ENCODE results near the gene PTPRN2. TPM values are rescaled to one million over a fixed set of nuclear protein-coding genes. Genes with fewer than 3 reads are reported as not detected.

The PTPRN2 gene
- total RNA-seq, 1 experiment from 2014 or later, result 1.1 TPM

GRCh38 chr7:158247758-158248487, 339.7 kb downstream of the PTPRN2 start:
- TF ChIP-seq TCF7L2 (IDR thresholded peaks at IDR 0.05; ENCODE audit: low read depth, low read length) (no peak), SIN3A (IDR thresholded peaks at IDR 0.05; ENCODE audit: borderline replicate concordance, insufficient read depth, low read depth, low read length) (no peak), POLR2AphosphoS5 (IDR thresholded peaks at IDR 0.05; ENCODE audit: low read depth, low read length) (no peak), REST (IDR thresholded peaks at IDR 0.05; ENCODE audit: insufficient read depth in 1 of 2, low read depth in 2 of 2, low read length in 1 of 2) (no peak)
- TF ChIP-seq, protein P1, sequence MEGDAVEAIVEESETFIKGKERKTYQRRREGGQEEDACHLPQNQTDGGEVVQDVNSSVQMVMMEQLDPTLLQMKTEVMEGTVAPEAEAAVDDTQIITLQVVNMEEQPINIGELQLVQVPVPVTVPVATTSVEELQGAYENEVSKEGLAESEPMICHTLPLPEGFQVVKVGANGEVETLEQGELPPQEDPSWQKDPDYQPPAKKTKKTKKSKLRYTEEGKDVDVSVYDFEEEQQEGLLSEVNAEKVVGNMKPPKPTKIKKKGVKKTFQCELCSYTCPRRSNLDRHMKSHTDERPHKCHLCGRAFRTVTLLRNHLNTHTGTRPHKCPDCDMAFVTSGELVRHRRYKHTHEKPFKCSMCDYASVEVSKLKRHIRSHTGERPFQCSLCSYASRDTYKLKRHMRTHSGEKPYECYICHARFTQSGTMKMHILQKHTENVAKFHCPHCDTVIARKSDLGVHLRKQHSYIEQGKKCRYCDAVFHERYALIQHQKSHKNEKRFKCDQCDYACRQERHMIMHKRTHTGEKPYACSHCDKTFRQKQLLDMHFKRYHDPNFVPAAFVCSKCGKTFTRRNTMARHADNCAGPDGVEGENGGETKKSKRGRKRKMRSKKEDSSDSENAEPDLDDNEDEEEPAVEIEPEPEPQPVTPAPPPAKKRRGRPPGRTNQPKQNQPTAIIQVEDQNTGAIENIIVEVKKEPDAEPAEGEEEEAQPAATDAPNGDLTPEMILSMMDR (IDR thresholded peaks at IDR 0.05), result no peak

DNA sequence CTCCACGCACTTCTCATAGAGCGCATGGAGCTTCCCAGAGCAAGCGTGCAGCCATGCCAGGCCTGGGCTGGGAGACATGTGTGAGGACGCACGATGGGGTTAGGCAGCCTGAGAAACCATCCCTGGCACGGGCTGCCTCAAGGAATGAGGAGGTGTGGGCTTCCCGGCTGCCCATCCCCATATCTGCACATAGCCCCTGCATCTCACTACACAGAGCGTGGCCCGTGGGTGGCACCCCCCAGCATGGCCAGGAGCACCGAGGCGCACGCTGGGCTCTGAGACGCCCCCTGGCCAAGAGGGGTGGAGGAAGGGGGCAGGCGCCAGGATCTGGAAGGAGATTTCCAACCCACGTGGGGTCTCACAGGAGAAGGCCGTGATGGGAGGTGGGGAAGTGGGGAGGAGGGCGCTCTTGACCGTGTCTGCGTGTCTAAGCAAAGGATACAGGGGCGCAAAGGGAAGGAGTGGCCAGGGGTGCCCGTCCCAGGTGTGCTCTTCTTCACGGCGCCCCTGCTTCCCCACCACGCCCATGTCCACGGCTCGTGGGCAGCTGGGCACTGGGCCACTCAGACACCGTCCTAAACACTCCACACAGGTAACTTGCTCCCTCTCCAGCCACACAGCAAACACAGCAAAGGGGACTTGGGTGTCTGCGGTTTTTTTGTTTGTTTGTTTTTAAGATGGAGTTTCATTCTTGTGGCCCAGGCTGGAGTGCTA, 340.5 kb downstream of the PTPRN2 start:
- no peak for TF ChIP-seq REST (IDR thresholded peaks at IDR 0.05; ENCODE audit: insufficient read depth in 1 of 2, low read depth in 2 of 2, low read length in 1 of 2)
- TF ChIP-seq TCF7L2 (IDR thresholded peaks at IDR 0.05; ENCODE audit: low read depth, low read length), result no peak
- TF ChIP-seq POLR2AphosphoS5 (IDR thresholded peaks at IDR 0.05; ENCODE audit: low read depth, low read length), result no peak
- TF ChIP-seq, protein P1 (IDR thresholded peaks at IDR 0.05), result no peak
- TF ChIP-seq SIN3A (IDR thresholded peaks at IDR 0.05; ENCODE audit: borderline replicate concordance, insufficient read depth, low read depth, low read length), result no peak
- H3K4me3 ChIP-seq (ENCODE audit: low read depth in 2 of 2, low read length in 2 of 2), result no peak overlapping the region
- intact Hi-C loops (cut with micrococcal nuclease; ENCODE audit: unreplicated experiment), result no loop called here
- H3K9me3 ChIP-seq (ENCODE audit: control insufficient read depth, insufficient read depth, low read depth, low read length), result no peaks in the 10 kb centered on the region
- H3K36me3 ChIP-seq (ENCODE audit: control insufficient read depth, insufficient read depth, low read length), result no peaks in the 10 kb centered on the region
- no peak for ATAC-seq
- H3K27me3 ChIP-seq (ENCODE audit: control insufficient read depth, insufficient read depth, low read length), result peaks cover 2% of the 10 kb centered on the region; the same call in 1 of the 2 replicates
- in situ Hi-C loops (cut with HindIII; ENCODE audit: low pct_unique_long_range_greater_than_20kb, low sequenced_read_pairs), result no loop called here
- DNase-seq (ENCODE audit: low read depth, low spot score), result no peak
- ChIA-PET POLR2A (no interaction called here), CTCF (no interaction called here)
- H3K27ac ChIP-seq (ENCODE audit: low read length), result no peak overlapping the region
- no peaks in the 10 kb centered on the region for H3K4me1 ChIP-seq (ENCODE audit: control insufficient read depth, insufficient read depth, low read length)
- BruUV-seq (replicated peaks), result no TSS peak

More at GRCh38 chr7:158247758-158248487, 339.7 kb downstream of the PTPRN2 start:
- DNase-seq (ENCODE audit: low read depth, low spot score) (no peak), ATAC-seq (no peak)
- intact Hi-C loops (cut with micrococcal nuclease; ENCODE audit: unreplicated experiment) (no loop called here), in situ Hi-C loops (cut with HindIII; ENCODE audit: low pct_unique_long_range_greater_than_20kb, low sequenced_read_pairs) (no loop called here)
- peaks cover 4% of the 10 kb centered on the region; the same call in 1 of the 2 replicates for H3K27me3 ChIP-seq (ENCODE audit: control insufficient read depth, insufficient read depth, low read length)
- H3K4me1 ChIP-seq (ENCODE audit: control insufficient read depth, insufficient read depth, low read length), result no peaks in the 10 kb centered on the region
- no peaks in the 10 kb centered on the region for H3K9me3 ChIP-seq (ENCODE audit: control insufficient read depth, insufficient read depth, low read depth, low read length)
- no TSS peak for BruUV-seq (replicated peaks)
- ChIA-PET POLR2A (no interaction called here), CTCF (no interaction called here)
- H3K4me3 ChIP-seq (ENCODE audit: low read depth in 2 of 2, low read length in 2 of 2), result no peak overlapping the region
- no peaks in the 10 kb centered on the region for H3K36me3 ChIP-seq (ENCODE audit: control insufficient read depth, insufficient read depth, low read length)
- no peak overlapping the region for H3K27ac ChIP-seq (ENCODE audit: low read length)
